ENCODE measurements around the gene CCDC54. TPM values are rescaled to one million over a fixed set of nuclear protein-coding genes. Genes with fewer than 3 reads are reported as not detected.

CCDC54 gene
- total RNA-seq, 6 experiments from 2014 or later, result not detected

DNA sequence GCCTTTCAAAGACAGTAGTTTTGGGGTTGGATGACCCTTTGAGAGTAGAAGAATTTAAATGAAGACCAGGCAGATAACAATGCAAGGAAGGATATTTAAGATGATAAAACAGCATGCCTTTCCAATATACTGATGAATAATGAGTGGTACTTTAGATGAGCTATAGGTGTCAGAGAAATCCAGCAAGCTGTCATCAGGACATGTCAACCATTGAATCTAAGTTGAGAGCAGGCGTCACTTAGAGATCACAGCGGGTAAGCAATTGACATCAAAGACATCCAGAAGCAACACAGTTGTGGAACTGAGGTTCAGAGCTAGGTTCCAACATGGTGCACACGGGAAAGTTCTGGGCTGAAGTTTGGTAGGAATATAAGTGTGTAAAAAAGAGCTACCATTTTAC, 25.0 kb downstream of the CCDC54 start:
- H3K27me3 ChIP-seq, result no peaks in the 10 kb centered on the region
- no peak overlapping the region for H3K27ac ChIP-seq
- TF ChIP-seq POLR2A (IDR thresholded peaks at IDR 0.05), result no peak
- no peak for TF ChIP-seq CTCF (IDR thresholded peaks at IDR 0.05)
- no peak overlapping the region for H3K4me3 ChIP-seq
- 78% methylated on average over 3 of the region's 3 CpGs for WGBS (ENCODE audit: insufficient coverage, low coverage, low lambda C conversion rate, missing lambda C conversion rate)
- intact Hi-C loops (cut with DNase I), result no loop called here
- no peaks in the 10 kb centered on the region for H3K9me3 ChIP-seq
- H3K4me1 ChIP-seq, result no peaks in the 10 kb centered on the region
- ATAC-seq (no peak), DNase-seq (no peak)
- no peaks in the 10 kb centered on the region for H3K36me3 ChIP-seq

DNA sequence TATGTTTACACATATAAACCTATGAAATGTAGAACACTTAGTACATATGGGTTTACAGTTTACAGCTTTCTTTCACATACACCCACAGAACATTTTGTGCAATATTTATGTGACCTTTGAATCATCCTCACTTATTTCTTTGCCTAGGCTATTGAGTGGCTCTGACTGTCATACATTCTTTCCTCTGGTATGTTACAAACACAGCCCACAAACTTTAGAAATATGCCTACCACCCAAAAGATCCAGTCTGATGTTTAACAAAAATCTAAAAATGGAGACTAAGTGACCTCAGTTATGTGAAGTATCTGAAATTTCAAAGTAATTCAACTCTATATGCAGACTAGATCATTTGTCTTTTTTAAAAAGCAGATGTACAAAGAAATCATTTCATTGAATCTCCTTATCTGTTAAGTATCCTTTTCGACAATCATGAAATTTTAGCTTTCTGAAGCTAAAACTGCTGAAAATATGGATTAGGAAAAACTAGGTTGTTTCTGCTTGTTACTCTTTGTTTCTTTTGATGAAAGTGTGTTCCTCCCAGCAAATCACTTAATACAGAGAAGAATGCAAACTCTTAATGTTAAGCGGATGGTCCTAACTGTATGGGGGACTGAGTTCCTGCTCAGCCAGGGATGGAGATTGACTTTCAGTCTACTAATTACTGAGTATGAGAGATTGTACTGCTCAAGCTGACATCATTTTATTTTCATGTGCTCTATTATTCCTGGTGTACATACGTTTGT, 27.7 kb downstream of the CCDC54 start:
- ATAC-seq, result peak in 3 of 4 donors; percentile 28 to 85 (median 40)
- H3K4me3 ChIP-seq, result no peak overlapping the region
- TF ChIP-seq CTCF (IDR thresholded peaks at IDR 0.05) (no peak), POLR2A (IDR thresholded peaks at IDR 0.05) (no peak)
- no peak overlapping the region for H3K27ac ChIP-seq
- intact Hi-C loops (cut with DNase I), result no loop called here
- H3K36me3 ChIP-seq, result no peaks in the 10 kb centered on the region
- WGBS (ENCODE audit: insufficient coverage, low coverage, low lambda C conversion rate, missing lambda C conversion rate), result 67% methylated on average over 2 of the region's 3 CpGs
- no peak for DNase-seq
- no peaks in the 10 kb centered on the region for H3K9me3 ChIP-seq
- no peaks in the 10 kb centered on the region for H3K4me1 ChIP-seq
- no peaks in the 10 kb centered on the region for H3K27me3 ChIP-seq

DNA sequence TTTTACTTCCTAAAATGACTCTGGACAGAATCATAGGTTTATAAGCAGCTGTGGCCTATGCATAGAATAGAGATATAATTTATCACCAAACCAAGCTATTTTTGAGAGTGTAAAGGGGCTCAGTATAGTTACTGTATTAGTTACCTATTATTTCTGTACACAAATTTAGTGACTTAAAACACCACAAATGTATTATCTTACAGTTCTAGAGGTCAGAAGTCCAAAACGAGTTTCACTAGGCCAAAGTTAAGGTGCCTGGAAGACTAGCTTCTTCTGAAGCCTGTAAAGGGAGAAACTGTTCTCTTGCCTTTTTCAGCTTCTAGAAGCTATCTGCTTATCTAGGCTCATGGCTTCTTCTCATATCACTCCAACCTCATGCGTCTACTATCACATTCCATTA, 30.1 kb downstream of the CCDC54 start:
- WGBS (ENCODE audit: insufficient coverage, low coverage, low lambda C conversion rate, missing lambda C conversion rate), result 43% methylated on average over 2 of the region's 2 CpGs
- no peak for DNase-seq
- H3K27ac ChIP-seq, result no peak overlapping the region
- H3K4me3 ChIP-seq, result no peak overlapping the region
- no peaks in the 10 kb centered on the region for H3K36me3 ChIP-seq
- no peak for ATAC-seq
- no peaks in the 10 kb centered on the region for H3K4me1 ChIP-seq
- no peaks in the 10 kb centered on the region for H3K27me3 ChIP-seq
- intact Hi-C loops (cut with DNase I), result no loop called here
- H3K9me3 ChIP-seq, result no peaks in the 10 kb centered on the region
- no peak for TF ChIP-seq POLR2A (IDR thresholded peaks at IDR 0.05)
- no peak for TF ChIP-seq CTCF (IDR thresholded peaks at IDR 0.05)

DNA sequence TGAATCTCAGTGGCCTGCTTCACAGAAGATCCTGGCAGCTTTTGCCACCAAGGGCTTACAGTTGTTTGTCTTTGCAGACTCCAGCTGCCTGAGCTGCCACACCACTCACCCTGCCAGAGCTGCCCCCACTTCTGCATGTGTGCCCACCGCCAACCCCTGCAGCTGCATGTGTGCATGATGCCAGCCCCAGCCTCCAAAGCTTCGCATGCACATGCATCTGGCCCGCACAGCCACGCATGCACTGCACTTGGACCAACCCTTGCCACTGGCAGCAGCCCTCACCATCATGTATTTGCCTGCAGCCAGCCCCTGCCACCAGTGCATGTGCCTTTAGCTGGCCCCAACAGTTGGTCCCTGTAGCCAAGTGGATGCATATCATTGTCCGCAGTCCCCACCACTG, 31.3 kb downstream of the CCDC54 start:
- Histone ChIP-seq H3K4me3 (no peak overlapping the region), H3K9me3 (no peaks in the 10 kb centered on the region), H3K36me3 (no peaks in the 10 kb centered on the region), H3K27ac (no peak overlapping the region), H3K27me3 (no peaks in the 10 kb centered on the region), H3K4me1 (no peaks in the 10 kb centered on the region)
- intact Hi-C loops (cut with DNase I), result no loop called here
- ATAC-seq, result no peak
- no peak for TF ChIP-seq CTCF (IDR thresholded peaks at IDR 0.05)
- TF ChIP-seq POLR2A (IDR thresholded peaks at IDR 0.05), result no peak
- no peak for DNase-seq
- WGBS (ENCODE audit: insufficient coverage, low coverage, low lambda C conversion rate, missing lambda C conversion rate), result no CpG with 5 or more reads among the region's 5 CpGs
